Measurements from ENCODE around the gene AMPD1.
A peak's percentile ranks its signal among the peaks of the same experiment; 100 is the strongest.

Gene AMPD1

GRCh38 chr1:114695430-114696058 is at the start of gene AMPD1:
AMPD1 (minus strand) TSS chr1:114695546; CDS start chr1:114695471, 75 bp downstream.
- no peak for FAIRE-seq

- FAIRE-seq: no peak
Measured at GRCh38 chr1:114741963-114742746, 46.8 kb upstream of the AMPD1 start.

GRCh38 chr1:114740331-114740730 is 45.0 kb upstream of the AMPD1 start:
- no peak for FAIRE-seq

GRCh38 chr1:114737314-114737849 is 42.0 kb upstream of the AMPD1 start:
- FAIRE-seq: no peak

- no peak for FAIRE-seq
Measured at GRCh38 chr1:114735479-114735878, 40.1 kb upstream of the AMPD1 start.

GRCh38 chr1:114729782-114730181 is 34.4 kb upstream of the AMPD1 start:
- FAIRE-seq: no peak

GRCh38 chr1:114728553-114728952 is 33.2 kb upstream of the AMPD1 start:
- FAIRE-seq: no peak

- FAIRE-seq: no peak
Measured at GRCh38 chr1:114725230-114725629, 29.9 kb upstream of the AMPD1 start.

GRCh38 chr1:114723915-114724314 is 28.6 kb upstream of the AMPD1 start:
- no peak for FAIRE-seq

GRCh38 chr1:114723457-114723856 is 28.1 kb upstream of the AMPD1 start:
- no peak for FAIRE-seq

- FAIRE-seq: no peak
Measured at GRCh38 chr1:114720492-114720891, 25.1 kb upstream of the AMPD1 start.

- FAIRE-seq: no peak
Measured at GRCh38 chr1:114719424-114719787, 24.1 kb upstream of the AMPD1 start.

GRCh38 chr1:114718661-114719423 is 23.5 kb upstream of the AMPD1 start:
- FAIRE-seq: no peak

GRCh38 chr1:114716304-114717170 is 21.2 kb upstream of the AMPD1 start, which contains the start of gene NRAS:
NRAS (minus strand) TSS chr1:114716771; CDS start chr1:114716160, 611 bp downstream.
- peak; percentile 85 for FAIRE-seq

- no peak for FAIRE-seq
Measured at GRCh38 chr1:114715952-114716303, 20.6 kb upstream of the AMPD1 start.

GRCh38 chr1:114712977-114713376 is 17.6 kb upstream of the AMPD1 start:
- FAIRE-seq: no peak

- no peak for FAIRE-seq
Measured at GRCh38 chr1:114710360-114710759, 15.0 kb upstream of the AMPD1 start.

GRCh38 chr1:114707604-114708003 is 12.3 kb upstream of the AMPD1 start:
- FAIRE-seq: no peak

- no peak for FAIRE-seq
Measured at GRCh38 chr1:114703242-114703641, 7.9 kb upstream of the AMPD1 start.

- no peak for FAIRE-seq
Measured at GRCh38 chr1:114702737-114703136, 7.4 kb upstream of the AMPD1 start.

- FAIRE-seq: no peak
Measured at GRCh38 chr1:114701931-114702330, 6.6 kb upstream of the AMPD1 start.

GRCh38 chr1:114700036-114700600 is 4.8 kb upstream of the AMPD1 start:
- no peak for FAIRE-seq
